ENCODE results near the gene SFXN2.

GRCh38 chr10:102714621-102715455, at the start of gene SFXN2:
- TF ChIP-seq CTCF (IDR thresholded peaks at IDR 0.05), result no peak
- TF ChIP-seq POLR2A (IDR thresholded peaks at IDR 0.05), result no peak
- TF ChIP-seq EP300 (IDR thresholded peaks at IDR 0.05), result no peak

Data from sigmoid colon (tissue), 4 donors.